NCI-H460 (cell line): ENCODE results near the gene MCAT. TPM values are rescaled to one million over a fixed set of nuclear protein-coding genes. Genes with fewer than 3 reads are reported as not detected.
A peak's percentile ranks its signal among the peaks of the same experiment; 100 is the strongest.

Experiments
- DNase-seq: peaks from one replicate; pipeline ENCODE4 v3.0.0-alpha.2; 2016; ENCODE audit warnings: low read depth; ENCODE audit errors: extremely low read depth
- total RNA-seq: library from RNA; depleted of rRNA; stranded (reverse); fragments of >200 nt; shearing (Covaris generic); gene quantifications from 2 replicates; pipeline ENCODE4 v1.2.3, GENCODE V29; 2014; rRNA removed

Gene MCAT
- total RNA-seq, 1 experiment from 2014 or later, result 13.3 TPM

GRCh38 chr22:43096420-43096819 lies 46.8 kb downstream of the MCAT start:
- DNase-seq, result no peak

GRCh38 chr22:43094551-43094950 lies 48.6 kb downstream of the MCAT start:
- DNase-seq, result no peak

- DNase-seq, result no peak
These were observed 49.1 kb downstream of the MCAT start for GRCh38 chr22:43094085-43094484.

- no peak for DNase-seq
These were observed 51.1 kb downstream of the MCAT start for GRCh38 chr22:43092085-43092484.

- peak; percentile 78 for DNase-seq
These were observed 52.9 kb downstream of the MCAT start for GRCh38 chr22:43090130-43090789.

GRCh38 chr22:43088984-43089717 lies 54.0 kb downstream of the MCAT start, which contains the start of gene TTLL1:
TSS of gene TTLL1 (minus strand) at chr22:43089391. CDS start at chr22:43075586, 13,805 bp downstream.
- peak; percentile 73 for DNase-seq

GRCh38 chr22:43088627-43088983 lies 54.6 kb downstream of the MCAT start:
- DNase-seq, result no peak

- DNase-seq, result no peak
These were observed 57.3 kb downstream of the MCAT start for GRCh38 chr22:43085658-43086606.

Other genes with a start within 250 kb of the MCAT start
- 29.9 and 31.5 TPM in 2 replicates for gene PACSIN2, start 128.2 kb downstream of the MCAT start, total RNA-seq
- gene TTLL1, start 54.0 kb downstream of the MCAT start, total RNA-seq, result 2.7 and 3.1 TPM in 2 replicates
- gene BIK, start 32.6 kb downstream of the MCAT start, total RNA-seq, result 0.46 and 0.74 TPM in 2 replicates
- 146 and 183 TPM in 2 replicates for gene TSPO, start 8.2 kb upstream of the MCAT start, total RNA-seq
- gene TTLL12, start 43.7 kb upstream of the MCAT start, total RNA-seq, result 57.1 and 63.7 TPM in 2 replicates
- 3.2 and 5.3 TPM in 2 replicates for gene SCUBE1, start 200.0 kb upstream of the MCAT start, total RNA-seq